Tibial artery (tissue), 4 donors: ENCODE measurements around the gene BHLHA15.

Source experiments
- DNase-seq, 2 donors: peaks; one replicate each; pipeline ENCODE4 v3.0.0-alpha.2; 2019
- H3K27ac ChIP-seq, 2 donors: fragments of 200-600 bp; sonication (generic) in 1 of 2; 1 replicate in 1 of 2; 2 replicates in 1 of 2; pipeline ENCODE4 v1.5.1; 2018 to 2019; ENCODE audit warnings: mild to moderate bottlenecking in 1 of 2
- H3K27me3 ChIP-seq, 2 donors: fragments of 200-600 bp; sonication (generic) in 1 of 2; one replicate each; pipeline versions ENCODE4 v1.5.1 to v1.6.0; 2016 to 2019
- H3K36me3 ChIP-seq, 3 donors: fragments of 200-600 bp; sonication (generic) in 2 of 3; one replicate each; pipeline ENCODE4 v1.5.1; 2016 to 2019; ENCODE audit warnings: mild to moderate bottlenecking in 2 of 3
- H3K4me1 ChIP-seq, 4 donors: fragments of 200-600 bp; sonication (generic) in 2 of 4; 1 replicate in 3 of 4; 2 replicates in 1 of 4; pipeline ENCODE4 v1.5.1; 2016 to 2019
- H3K4me3 ChIP-seq, 2 donors: fragments of 200-600 bp; sonication (generic) in 1 of 2; 1 replicate in 1 of 2; 2 replicates in 1 of 2; pipeline ENCODE4 v1.5.1; 2018 to 2019; ENCODE audit warnings: mild to moderate bottlenecking in 2 of 2
- H3K9me3 ChIP-seq, 3 donors: fragments of 200-600 bp; sonication (generic) in 1 of 3; one replicate each; pipeline ENCODE4 v1.5.1; 2016 to 2019
- intact Hi-C: fragments of 100-400 bp; cut with DNase I; formaldehyde crosslinking; loops from one replicate; pipeline ENCODE4 v1.15.0; 2023; ENCODE audit warnings: low total_unique reads
- TF ChIP-seq, protein P1 (sequence below), 2 experiments: fragments of 200-600 bp in 1 of 2; fragments of 450-650 bp in 1 of 2; IDR thresholded peaks; one replicate each; pipeline ENCODE4 v1.5.1; 2017 to 2019; ENCODE audit warnings: antibody characterized with exemption in 2 of 2, mild to moderate bottlenecking in 1 of 2, moderate library complexity in 1 of 2

BHLHA15 gene

GRCh38 chr7:98189559-98189958 lies 21.7 kb upstream of the BHLHA15 start:
- DNase-seq = no peak
- no peaks in the 10 kb centered on the region for H3K27me3 ChIP-seq
- H3K27ac ChIP-seq = no peak overlapping the region
- TF ChIP-seq, protein P1, sequence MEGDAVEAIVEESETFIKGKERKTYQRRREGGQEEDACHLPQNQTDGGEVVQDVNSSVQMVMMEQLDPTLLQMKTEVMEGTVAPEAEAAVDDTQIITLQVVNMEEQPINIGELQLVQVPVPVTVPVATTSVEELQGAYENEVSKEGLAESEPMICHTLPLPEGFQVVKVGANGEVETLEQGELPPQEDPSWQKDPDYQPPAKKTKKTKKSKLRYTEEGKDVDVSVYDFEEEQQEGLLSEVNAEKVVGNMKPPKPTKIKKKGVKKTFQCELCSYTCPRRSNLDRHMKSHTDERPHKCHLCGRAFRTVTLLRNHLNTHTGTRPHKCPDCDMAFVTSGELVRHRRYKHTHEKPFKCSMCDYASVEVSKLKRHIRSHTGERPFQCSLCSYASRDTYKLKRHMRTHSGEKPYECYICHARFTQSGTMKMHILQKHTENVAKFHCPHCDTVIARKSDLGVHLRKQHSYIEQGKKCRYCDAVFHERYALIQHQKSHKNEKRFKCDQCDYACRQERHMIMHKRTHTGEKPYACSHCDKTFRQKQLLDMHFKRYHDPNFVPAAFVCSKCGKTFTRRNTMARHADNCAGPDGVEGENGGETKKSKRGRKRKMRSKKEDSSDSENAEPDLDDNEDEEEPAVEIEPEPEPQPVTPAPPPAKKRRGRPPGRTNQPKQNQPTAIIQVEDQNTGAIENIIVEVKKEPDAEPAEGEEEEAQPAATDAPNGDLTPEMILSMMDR (IDR thresholded peaks at IDR 0.05) = no peak
- peaks cover 35 to 55% (median 44%) of the 10 kb centered on the region in 3 donors for H3K36me3 ChIP-seq
- no peak overlapping the region for H3K4me3 ChIP-seq
- H3K4me1 ChIP-seq = peaks cover 0 to 19% (median 4%) of the 10 kb centered on the region in 4 donors
- intact Hi-C loops = no loop called here
- no peaks in the 10 kb centered on the region for H3K9me3 ChIP-seq

- Histone ChIP-seq H3K27me3 (no peaks in the 10 kb centered on the region), H3K27ac (no peak overlapping the region), H3K4me1 (peaks cover 0 to 7% (median 0%) of the 10 kb centered on the region in 4 donors), H3K36me3 (peaks cover 49 to 78% (median 55%) of the 10 kb centered on the region in 3 donors), H3K9me3 (no peaks in the 10 kb centered on the region), H3K4me3 (no peak overlapping the region)
- intact Hi-C loops = no loop called here
- DNase-seq = no peak
- TF ChIP-seq, protein P1 (IDR thresholded peaks at IDR 0.05) = no peak
Measured at GRCh38 chr7:98191668-98192431, 19.4 kb upstream of the BHLHA15 start.

- intact Hi-C loops = no loop called here
- DNase-seq = no peak
- Histone ChIP-seq H3K36me3 (peaks cover 49 to 84% (median 61%) of the 10 kb centered on the region in 3 donors), H3K27ac (no peak overlapping the region), H3K27me3 (no peaks in the 10 kb centered on the region), H3K4me3 (no peak overlapping the region), H3K4me1 (no peaks in the 10 kb centered on the region), H3K9me3 (no peaks in the 10 kb centered on the region)
- TF ChIP-seq, protein P1 (IDR thresholded peaks at IDR 0.05) = no peak
Measured at GRCh38 chr7:98192781-98193457, 18.3 kb upstream of the BHLHA15 start.

GRCh38 chr7:98193474-98194180 lies 17.6 kb upstream of the BHLHA15 start:
- DNase-seq = no peak
- H3K27me3 ChIP-seq = no peaks in the 10 kb centered on the region
- H3K9me3 ChIP-seq = peaks cover 0 to 5% (median 4%) of the 10 kb centered on the region in 3 donors
- no peak overlapping the region for H3K27ac ChIP-seq
- H3K36me3 ChIP-seq = peaks cover 49 to 84% (median 66%) of the 10 kb centered on the region in 3 donors
- H3K4me1 ChIP-seq = no peaks in the 10 kb centered on the region
- H3K4me3 ChIP-seq = no peak overlapping the region
- intact Hi-C loops = no loop called here
- TF ChIP-seq, protein P1 (IDR thresholded peaks at IDR 0.05) = no peak

GRCh38 chr7:98194186-98194585 lies 17.1 kb upstream of the BHLHA15 start:
- Histone ChIP-seq H3K27ac (no peak overlapping the region), H3K4me1 (no peaks in the 10 kb centered on the region), H3K9me3 (peaks cover 0 to 6% (median 4%) of the 10 kb centered on the region in 3 donors), H3K4me3 (no peak overlapping the region), H3K36me3 (peaks cover 49 to 84% (median 70%) of the 10 kb centered on the region in 3 donors), H3K27me3 (no peaks in the 10 kb centered on the region)
- no peak for DNase-seq
- intact Hi-C loops = no loop called here
- TF ChIP-seq, protein P1 (IDR thresholded peaks at IDR 0.05) = no peak
